T-helper 17 cell (primary cell): ENCODE data around the gene XPC. TPM values are rescaled to one million over a fixed set of nuclear protein-coding genes. Genes with fewer than 3 reads are reported as not detected.
A peak's percentile ranks its signal among the peaks of the same experiment; 100 is the strongest.

Source experiments
- ATAC-seq: fragments of 150-1000 bp; cut with Tn5 transposase; 2 replicates; pipeline ENCODE4 v1.10.0; 2021; ENCODE audit warnings: mild to moderate bottlenecking, moderate library complexity
- DNase-seq, 3 donors: peaks; one replicate each; pipeline versions ENCODE4 v3.0.0 to v3.0.0-alpha.2; 2020 to 2021
- H3K9me3 ChIP-seq: one replicate; pipeline ENCODE4 v1.7.0; 2013; ENCODE audit warnings: low read length, mild to moderate bottlenecking; ENCODE audit not compliant: control insufficient read depth, poor library complexity, severe bottlenecking
- H3K27ac Mint-ChIP-seq: one replicate; pipeline ENCODE4 v1.8.0; 2022; ENCODE audit warnings: mild to moderate bottlenecking, moderate library complexity, mixed read lengths
- H3K27me3 Mint-ChIP-seq: one replicate; pipeline ENCODE4 v1.8.0; 2022; ENCODE audit warnings: mixed read lengths
- H3K36me3 Mint-ChIP-seq: one replicate; pipeline ENCODE4 v1.8.0; 2022; ENCODE audit warnings: low read depth, mixed read lengths
- H3K4me1 Mint-ChIP-seq: one replicate; pipeline ENCODE4 v1.8.0; 2022; ENCODE audit warnings: mild to moderate bottlenecking, mixed read lengths
- H3K4me3 Mint-ChIP-seq: one replicate; pipeline ENCODE4 v1.8.0; 2022; ENCODE audit warnings: mild to moderate bottlenecking, moderate library complexity, mixed read lengths
- total RNA-seq, 4 donors: library from RNA in 2 of 4; stranded (reverse) in 2 of 4; gene quantifications; one replicate each; pipeline ENCODE4 v1.2.3 and lab custom pipeline; 2022 to 2026

XPC gene
- total RNA-seq, 2 donors from 2014 or later = 65.0 to 76.4 TPM

DNA sequence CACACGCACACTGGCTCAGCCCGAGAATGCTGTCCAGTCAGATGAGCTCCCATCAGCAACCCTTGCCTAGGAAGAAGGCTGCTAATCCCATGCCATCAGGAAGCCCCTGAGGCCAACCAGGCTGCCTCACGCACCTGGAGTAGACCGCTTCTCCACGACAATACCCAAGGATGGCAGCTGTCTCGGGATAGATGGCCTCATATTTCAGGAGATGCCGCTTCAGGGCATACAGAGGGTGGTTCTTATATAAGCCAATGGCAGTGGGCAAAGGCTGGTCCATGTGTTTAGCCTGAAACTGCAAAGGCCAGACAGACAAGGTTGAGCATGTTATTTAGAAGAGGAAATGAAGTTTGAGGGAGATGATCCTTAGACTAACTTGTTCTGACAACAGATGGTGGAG is 22.2 kb downstream of the XPC start:
- ATAC-seq (no peak), DNase-seq (no peak)
- peaks cover 14% of the 10 kb centered on the region for H3K4me1 Mint-ChIP-seq
- H3K27ac Mint-ChIP-seq = peak overlapping the region; percentile 84
- H3K9me3 ChIP-seq = peaks cover 3% of the 10 kb centered on the region
- H3K36me3 Mint-ChIP-seq = peaks cover 19% of the 10 kb centered on the region
- H3K4me3 Mint-ChIP-seq = peak overlapping the region; percentile 36
- no peaks in the 10 kb centered on the region for H3K27me3 Mint-ChIP-seq

DNA sequence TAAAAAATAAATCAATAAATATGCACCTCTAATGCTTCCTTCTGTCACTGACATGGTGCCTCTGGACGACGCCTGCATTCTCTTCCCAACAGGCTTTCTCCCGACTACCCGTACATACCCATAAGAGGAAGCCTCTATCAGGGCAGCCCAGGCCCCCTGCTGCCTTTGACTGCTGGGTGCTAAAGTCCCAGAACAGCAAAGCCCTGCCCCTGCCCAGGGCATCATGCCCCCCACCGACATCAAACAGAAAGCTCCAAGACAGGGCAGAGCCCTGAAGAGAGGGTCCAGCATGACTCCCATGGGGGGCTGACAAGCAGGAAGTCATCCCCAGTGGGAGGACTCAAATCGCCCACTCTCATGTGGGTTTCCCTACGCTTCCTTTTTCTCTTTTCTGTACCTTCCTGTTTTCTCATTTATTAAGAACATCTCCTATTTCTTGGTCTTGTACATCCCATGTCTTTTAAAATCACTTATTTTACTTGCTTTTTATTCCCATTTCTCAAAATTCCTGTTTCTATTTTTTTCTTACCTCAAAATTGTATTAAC is 23.4 kb downstream of the XPC start:
- ATAC-seq (no peak), DNase-seq (no peak)
- Mint-ChIP-seq H3K27ac (peak overlapping the region; percentile 51), H3K27me3 (no peaks in the 10 kb centered on the region), H3K36me3 (peaks cover 19% of the 10 kb centered on the region), H3K4me3 (no peak overlapping the region), H3K4me1 (peaks cover 18% of the 10 kb centered on the region)
- no peaks in the 10 kb centered on the region for H3K9me3 ChIP-seq

DNA sequence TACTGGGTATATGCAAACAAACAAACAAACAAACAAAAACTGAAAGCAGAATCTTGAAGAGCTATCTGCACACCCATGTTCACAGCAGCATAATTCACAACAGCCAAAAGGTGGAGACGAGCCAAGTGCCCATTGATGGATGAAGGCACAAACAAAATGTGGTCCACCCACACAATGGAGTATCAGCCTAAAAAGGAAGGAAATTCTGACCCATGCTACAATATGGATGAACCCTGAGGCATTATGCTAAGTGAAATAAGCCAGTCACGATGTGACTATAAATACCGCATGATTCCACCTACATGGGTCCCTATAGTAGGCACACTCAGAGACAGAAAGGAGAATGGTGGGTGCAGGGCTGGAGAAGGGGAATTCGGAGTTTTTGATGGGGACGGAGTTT is 24.1 kb downstream of the XPC start:
- Mint-ChIP-seq H3K27me3 (no peaks in the 10 kb centered on the region), H3K4me1 (peaks cover 18% of the 10 kb centered on the region), H3K27ac (peak overlapping the region; percentile 51), H3K4me3 (no peak overlapping the region), H3K36me3 (peaks cover 19% of the 10 kb centered on the region)
- no peaks in the 10 kb centered on the region for H3K9me3 ChIP-seq
- ATAC-seq (no peak), DNase-seq (no peak)

DNA sequence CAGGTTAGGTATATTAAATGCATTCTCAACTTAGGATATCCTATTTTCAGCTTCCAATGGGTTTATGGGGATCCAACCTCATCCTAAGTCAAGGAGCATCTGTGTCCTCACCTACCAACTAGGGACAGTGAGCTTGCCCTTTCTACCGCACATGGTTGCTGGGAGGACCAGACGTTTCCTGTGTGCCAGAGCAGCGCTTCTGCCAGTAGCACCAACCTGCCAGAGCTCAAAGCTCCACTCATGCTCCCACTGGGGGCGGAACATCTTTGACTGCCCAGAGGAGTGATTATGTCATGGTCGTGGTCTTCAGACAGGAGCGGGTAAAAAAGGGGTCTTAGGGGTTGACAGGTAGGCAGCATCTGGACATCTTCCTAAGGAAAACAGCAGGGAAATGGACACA is 24.7 kb downstream of the XPC start:
- Mint-ChIP-seq H3K27me3 (no peaks in the 10 kb centered on the region), H3K4me3 (no peak overlapping the region), H3K4me1 (peaks cover 16% of the 10 kb centered on the region), H3K27ac (peak overlapping the region; percentile 51), H3K36me3 (peaks cover 18% of the 10 kb centered on the region)
- no peak for DNase-seq
- no peak for ATAC-seq
- H3K9me3 ChIP-seq = no peaks in the 10 kb centered on the region

DNA sequence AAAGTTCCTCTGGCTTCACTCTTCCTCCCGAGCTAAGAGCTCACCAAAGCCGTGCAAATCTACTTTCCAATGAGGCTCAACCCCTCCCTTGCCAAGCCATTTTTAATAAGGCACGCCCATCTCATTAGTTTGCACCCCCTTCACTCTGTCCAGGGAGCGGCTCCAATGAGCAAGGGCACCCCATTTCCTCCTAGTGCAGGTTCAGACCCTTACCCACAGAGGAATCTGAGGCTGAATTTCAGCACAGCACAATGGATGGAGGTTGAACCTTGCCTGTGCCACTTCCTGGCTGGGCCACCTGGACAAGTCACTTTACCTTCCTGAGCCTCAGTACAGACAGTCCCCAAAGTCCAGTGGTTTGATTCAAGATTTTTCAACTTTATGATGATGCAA is 25.4 kb downstream of the XPC start:
- ATAC-seq = no peak
- Mint-ChIP-seq H3K27me3 (no peaks in the 10 kb centered on the region), H3K4me3 (no peak overlapping the region), H3K36me3 (peaks cover 13% of the 10 kb centered on the region), H3K4me1 (peaks cover 13% of the 10 kb centered on the region), H3K27ac (peak overlapping the region; percentile 59)
- DNase-seq = no peak
- H3K9me3 ChIP-seq = no peaks in the 10 kb centered on the region

DNA sequence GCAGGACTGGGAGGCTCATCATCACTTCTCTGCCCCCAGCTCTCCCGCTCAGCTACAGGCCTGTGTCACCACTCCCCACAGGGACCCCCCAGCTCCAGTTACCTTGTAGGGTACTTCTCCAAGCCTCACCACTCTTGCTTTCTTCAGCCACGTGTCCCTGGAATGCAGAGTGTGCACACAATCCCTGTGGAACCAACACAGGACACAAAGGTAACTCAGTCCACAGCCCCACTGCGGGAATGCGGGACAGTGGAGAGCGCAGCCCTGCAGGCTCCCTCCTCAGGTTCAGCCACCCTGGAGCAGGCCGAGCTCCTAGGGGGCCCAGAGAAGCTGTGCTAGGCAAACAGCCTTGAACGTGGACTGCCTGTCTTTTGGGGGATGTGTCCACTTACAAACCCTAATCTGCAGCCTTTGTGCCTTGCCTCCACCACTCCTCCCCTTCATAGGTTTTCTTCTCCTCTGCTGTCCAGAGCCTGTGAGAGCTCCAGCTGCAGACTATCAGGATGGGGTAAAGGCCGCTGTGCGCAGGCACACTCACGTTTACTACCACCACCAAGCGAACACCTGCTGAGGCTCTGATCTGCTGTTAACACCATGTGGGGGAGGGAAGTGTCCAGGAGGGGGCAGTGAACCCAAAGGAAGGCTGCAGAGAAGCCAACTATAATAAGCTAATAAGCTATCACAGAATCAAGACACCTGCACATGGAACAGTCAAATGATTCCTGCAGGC is 26.0 kb downstream of the XPC start:
- no peaks in the 10 kb centered on the region for H3K9me3 ChIP-seq
- Mint-ChIP-seq H3K27ac (peak overlapping the region; percentile 59), H3K27me3 (no peaks in the 10 kb centered on the region), H3K4me3 (no peak overlapping the region), H3K36me3 (peaks cover 12% of the 10 kb centered on the region), H3K4me1 (peaks cover 13% of the 10 kb centered on the region)
- no peak for ATAC-seq
- no peak for DNase-seq

DNA sequence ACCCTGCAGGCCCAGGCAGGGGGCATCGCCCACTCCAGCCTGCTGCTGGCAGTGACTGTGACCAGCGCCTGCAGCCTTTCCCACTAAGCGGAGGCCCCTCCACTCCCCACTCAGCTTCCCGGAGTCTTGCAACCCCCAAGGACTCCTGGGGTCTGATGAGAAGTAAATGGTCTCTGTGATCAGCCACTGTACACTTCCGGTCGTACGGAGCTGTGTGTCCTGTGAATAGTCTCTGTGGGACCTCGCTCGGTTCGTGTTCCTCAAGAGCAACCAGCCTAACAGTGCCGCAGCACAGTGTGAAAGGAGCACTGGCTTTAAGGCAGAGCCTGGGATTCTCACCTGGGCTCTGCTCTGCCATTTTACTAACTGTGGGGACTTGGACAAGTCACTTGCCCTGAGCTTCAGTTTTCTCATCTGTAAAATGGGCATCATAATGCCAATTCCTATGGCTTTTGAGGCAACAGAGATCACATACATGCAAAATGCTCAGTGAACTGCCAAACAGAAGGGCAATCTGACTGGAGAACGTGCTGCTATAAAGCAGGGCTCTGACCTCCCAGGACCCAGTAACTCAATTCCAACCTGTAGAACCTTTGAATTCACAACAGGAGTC is 26.8 kb downstream of the XPC start:
- ATAC-seq (no peak), DNase-seq (no peak)
- H3K4me3 Mint-ChIP-seq = no peak overlapping the region
- H3K27ac Mint-ChIP-seq = peak overlapping the region; percentile 100
- no peaks in the 10 kb centered on the region for H3K27me3 Mint-ChIP-seq
- peaks cover 12% of the 10 kb centered on the region for H3K36me3 Mint-ChIP-seq
- H3K4me1 Mint-ChIP-seq = peaks cover 15% of the 10 kb centered on the region
- no peaks in the 10 kb centered on the region for H3K9me3 ChIP-seq

DNA sequence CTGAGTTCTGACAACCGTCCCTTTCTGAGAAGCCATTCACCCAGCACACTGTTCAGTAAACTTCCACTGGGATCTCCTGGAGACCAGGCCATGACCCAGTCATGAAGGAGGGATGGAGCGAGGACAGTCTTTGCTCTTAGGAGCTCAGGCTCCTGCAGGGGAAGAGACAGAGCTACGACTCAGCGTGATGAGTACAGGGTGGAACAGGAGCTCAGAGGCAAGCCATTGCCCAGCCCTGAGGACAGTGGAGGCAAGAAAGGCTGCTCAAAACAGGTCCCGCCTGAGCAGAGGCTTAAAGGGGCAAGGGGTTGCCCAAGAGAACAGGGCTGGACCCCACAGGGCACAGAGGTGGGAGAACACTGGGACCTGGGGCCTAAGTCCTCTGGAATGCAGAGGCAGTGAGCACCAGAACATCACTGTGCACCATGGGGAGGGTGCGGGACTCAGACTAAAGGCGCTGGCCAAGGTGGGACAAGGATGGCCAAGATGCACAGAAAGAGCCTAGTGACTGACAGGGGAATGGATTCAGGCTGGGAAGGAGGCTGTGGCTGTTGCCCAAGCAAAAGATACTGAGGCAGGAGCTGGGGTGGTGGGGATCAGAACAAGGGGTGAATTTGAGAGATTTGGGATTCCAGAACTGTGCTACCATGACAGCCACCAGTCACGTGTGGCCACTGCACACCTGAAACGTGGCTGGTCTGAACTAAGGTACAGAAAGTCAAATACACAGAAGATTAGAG is 27.7 kb downstream of the XPC start:
- DNase-seq (no peak), ATAC-seq (no peak)
- Mint-ChIP-seq H3K27ac (peak overlapping the region; percentile 100), H3K36me3 (peaks cover 12% of the 10 kb centered on the region), H3K27me3 (no peaks in the 10 kb centered on the region), H3K4me3 (peak overlapping the region; percentile 53), H3K4me1 (peaks cover 21% of the 10 kb centered on the region)
- H3K9me3 ChIP-seq = no peaks in the 10 kb centered on the region

DNA sequence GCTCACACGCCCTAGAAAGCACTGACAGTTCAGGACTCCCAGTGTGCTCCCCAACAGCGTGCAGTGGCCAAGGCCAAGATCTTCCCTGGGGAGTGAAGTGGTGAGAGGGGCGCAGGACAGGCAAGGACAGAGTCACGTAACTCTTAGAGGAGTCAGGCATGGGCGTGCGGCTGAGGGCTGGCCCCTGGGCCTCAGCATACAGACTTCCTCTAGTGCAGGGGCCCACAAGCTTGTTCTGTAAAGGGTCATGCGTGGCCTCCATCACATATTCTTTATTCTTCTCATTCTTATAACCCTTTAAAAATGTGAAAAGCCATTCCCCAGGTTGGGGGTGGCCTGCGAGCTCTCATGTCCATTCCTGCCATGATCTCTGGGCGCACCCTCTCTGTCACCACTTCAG is 28.3 kb downstream of the XPC start:
- ATAC-seq = no peak
- no peaks in the 10 kb centered on the region for H3K9me3 ChIP-seq
- DNase-seq = no peak
- H3K27ac Mint-ChIP-seq = peak overlapping the region; percentile 100
- H3K4me3 Mint-ChIP-seq = no peak overlapping the region
- peaks cover 9% of the 10 kb centered on the region for H3K36me3 Mint-ChIP-seq
- peaks cover 24% of the 10 kb centered on the region for H3K4me1 Mint-ChIP-seq
- no peaks in the 10 kb centered on the region for H3K27me3 Mint-ChIP-seq

DNA sequence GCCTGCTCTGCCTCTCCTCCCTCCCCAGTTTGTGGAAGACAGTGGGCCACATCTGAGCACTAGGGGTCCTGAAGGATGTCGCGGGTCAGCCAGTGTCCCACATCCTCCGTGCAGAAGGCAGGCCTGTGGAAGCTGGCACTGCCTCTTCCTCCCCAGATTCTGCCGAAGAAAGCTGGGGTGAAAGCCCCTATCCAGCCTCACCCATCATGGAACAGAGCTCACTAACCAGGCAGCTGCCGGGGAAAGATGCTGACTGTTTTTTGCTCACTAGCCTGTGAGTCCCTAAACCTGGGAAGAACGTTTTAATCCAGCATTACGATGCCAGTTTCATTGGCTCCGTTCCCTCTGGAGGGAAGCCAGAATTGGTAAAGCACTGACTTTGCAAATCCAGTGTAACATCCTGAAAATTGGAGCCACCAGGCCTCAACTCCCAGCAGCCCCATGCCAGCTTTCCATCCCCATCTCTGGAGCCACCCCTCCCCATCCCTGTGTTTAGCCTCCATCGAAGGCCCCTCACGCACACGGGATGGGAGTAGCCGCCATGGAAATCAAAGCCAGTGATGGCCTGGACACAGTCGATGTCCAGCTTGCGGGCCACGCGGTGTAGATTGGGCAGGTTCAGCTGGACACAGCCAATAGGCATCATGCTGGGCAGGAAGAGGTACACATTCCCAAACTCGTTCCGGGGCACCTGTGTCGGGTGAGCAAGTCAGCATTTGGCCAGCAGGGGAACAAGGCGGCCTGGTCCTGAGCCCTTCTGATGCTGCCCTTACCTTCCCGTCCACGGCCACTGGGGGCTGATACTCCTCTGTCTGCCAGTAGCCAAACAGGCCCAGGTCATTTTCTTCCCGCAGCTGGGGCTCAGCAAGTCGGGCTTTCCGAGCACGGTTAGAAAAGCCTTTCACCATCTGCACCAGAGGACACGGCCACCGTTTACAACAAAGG is 30.1 kb downstream of the XPC start:
- peak overlapping the region; percentile 100 for H3K27ac Mint-ChIP-seq

DNA sequence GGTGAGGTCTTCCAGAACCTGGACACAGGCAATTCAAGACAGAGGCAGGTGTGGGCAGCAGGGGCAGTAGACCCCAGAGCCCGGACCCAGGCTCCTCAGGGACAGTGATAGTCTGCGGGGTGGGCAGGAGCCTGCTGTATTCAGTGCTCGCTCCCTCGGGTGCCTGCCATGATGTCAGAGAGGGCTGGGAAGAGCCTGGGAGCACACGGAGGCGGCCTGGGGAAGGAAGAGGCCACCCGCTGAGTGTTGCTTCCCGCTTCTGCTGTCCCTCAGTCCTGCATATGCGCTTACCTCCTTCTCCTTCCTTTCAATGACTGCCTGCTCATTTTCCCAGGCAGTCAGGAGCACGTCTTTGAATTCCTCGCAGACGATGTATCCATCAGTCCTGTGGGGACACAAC is 30.8 kb downstream of the XPC start:
- ATAC-seq (no peak), DNase-seq (no peak)
- H3K27ac Mint-ChIP-seq = peak overlapping the region; percentile 100
- H3K36me3 Mint-ChIP-seq = peaks cover 4% of the 10 kb centered on the region
- no peak overlapping the region for H3K4me3 Mint-ChIP-seq
- H3K9me3 ChIP-seq = no peaks in the 10 kb centered on the region
- H3K4me1 Mint-ChIP-seq = peaks cover 28% of the 10 kb centered on the region
- H3K27me3 Mint-ChIP-seq = no peaks in the 10 kb centered on the region

More for the DNA sequence above, 30.1 kb downstream of the XPC start:
- no peaks in the 10 kb centered on the region for H3K27me3 Mint-ChIP-seq
- H3K9me3 ChIP-seq = no peaks in the 10 kb centered on the region
- no peak for ATAC-seq
- DNase-seq = no peak
- H3K36me3 Mint-ChIP-seq = peaks cover 4% of the 10 kb centered on the region
- H3K4me1 Mint-ChIP-seq = peaks cover 24% of the 10 kb centered on the region
- H3K4me3 Mint-ChIP-seq = no peak overlapping the region

DNA sequence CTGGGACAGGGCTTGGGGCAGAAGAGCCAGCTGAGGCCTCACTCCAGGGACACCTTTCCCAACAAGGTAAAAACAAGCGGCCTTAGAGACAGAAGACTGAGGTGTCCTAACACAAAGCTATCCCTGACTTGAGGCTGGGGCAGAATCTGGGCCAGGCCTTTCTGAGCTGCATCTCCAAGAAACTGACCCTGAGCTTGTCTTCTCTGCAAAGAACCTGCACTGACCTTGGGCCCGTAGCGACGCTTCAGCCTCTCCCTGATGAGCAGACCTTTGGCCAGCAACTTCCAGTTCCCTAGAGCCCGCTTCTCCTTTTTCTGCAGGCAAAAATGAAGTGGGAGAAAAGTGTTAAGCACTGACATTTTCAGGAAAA is 31.4 kb downstream of the XPC start:
- no peak for ATAC-seq
- Mint-ChIP-seq H3K27ac (peak overlapping the region; percentile 100), H3K4me3 (no peak overlapping the region), H3K4me1 (peaks cover 32% of the 10 kb centered on the region), H3K27me3 (no peaks in the 10 kb centered on the region), H3K36me3 (peaks cover 6% of the 10 kb centered on the region)
- H3K9me3 ChIP-seq = no peaks in the 10 kb centered on the region
- no peak for DNase-seq
